GM10266 (cell line): ENCODE measurements around the gene ZNRF2.

Experiments used
- DNase-seq: peaks from one replicate; pipeline ENCODE4 v3.0.0; 2012; ENCODE audit errors: extremely low spot score
- CTCF ChIP-seq: IDR thresholded peaks from 2 replicates; pipeline ENCODE4 v1.5.1; 2012; ENCODE audit warnings: mild to moderate bottlenecking, low read depth; ENCODE audit not compliant: control insufficient read depth, insufficient read depth; ENCODE audit errors: missing control alignments

ZNRF2 gene

GRCh38 chr7:30353532-30353931, 69.1 kb downstream of the ZNRF2 start:
- TF ChIP-seq CTCF, result no peak
- no peak for DNase-seq

GRCh38 chr7:30353932-30354607, 69.7 kb downstream of the ZNRF2 start:
- no peak for DNase-seq
- TF ChIP-seq CTCF, result no peak

DNA sequence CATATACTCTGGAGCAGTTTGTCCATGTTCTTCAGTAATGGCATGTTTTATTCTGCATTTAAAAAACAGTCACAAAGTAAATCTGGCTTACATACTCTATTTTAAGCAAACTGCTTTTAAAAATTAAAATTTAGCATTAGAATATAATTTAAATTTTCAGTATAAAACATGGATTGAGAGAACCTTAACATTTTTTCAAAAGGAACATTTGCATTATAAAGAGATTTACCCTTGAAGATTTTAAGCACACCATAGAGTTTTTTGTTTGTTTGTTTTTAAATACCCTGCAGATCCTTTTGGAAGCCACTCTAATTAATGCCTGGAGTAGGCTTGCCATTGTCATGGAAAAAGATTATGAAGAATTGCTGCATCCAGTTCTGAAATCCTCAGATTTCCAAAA, 70.4 kb downstream of the ZNRF2 start:
- TF ChIP-seq CTCF, result no peak
- no peak for DNase-seq

DNA sequence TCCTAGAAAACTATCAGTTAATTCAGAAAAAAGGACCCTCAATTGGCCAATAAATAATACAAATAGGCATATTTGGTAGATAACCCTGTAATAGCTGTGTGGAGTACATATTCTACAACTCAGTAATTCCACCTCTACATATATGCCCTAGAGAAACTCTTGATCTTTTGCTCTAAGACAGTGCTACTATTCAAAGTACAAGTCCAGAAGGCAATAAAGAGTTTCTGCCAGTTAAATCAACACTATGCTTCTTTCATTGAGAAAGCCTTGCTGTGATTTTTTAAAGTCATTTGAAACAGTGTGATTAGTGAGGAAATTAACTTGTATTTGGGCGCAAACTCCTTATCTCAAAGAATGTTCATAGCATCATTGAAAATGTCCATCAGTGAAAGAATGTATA, 75.6 kb downstream of the ZNRF2 start:
- TF ChIP-seq CTCF, result no peak
- DNase-seq, result no peak

- no peak for DNase-seq
- no peak for TF ChIP-seq CTCF
Measured at GRCh38 chr7:30363778-30364563, 79.6 kb downstream of the ZNRF2 start.

- DNase-seq, result no peak
- no peak for TF ChIP-seq CTCF
Measured at GRCh38 chr7:30364773-30365172, 80.4 kb downstream of the ZNRF2 start.

DNA sequence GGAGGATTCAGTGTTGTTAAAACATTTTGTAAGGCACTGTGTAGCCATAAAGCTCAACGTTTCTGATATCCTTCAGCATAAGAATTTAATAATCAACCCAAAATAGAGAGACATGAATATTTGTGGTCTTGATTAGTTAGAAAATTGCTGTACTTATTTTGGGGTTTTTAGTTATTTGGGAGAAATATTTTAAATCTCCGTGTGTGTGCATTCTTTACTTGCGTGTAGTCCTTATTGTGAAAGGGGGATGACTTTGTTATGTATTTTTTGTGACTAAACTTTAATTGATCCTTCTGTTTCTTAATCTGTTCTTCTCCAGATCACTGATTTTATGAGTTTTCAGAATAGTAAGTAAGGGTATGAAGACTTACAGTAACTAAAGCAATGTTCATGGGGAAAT, 81.2 kb downstream of the ZNRF2 start:
- no peak for TF ChIP-seq CTCF
- DNase-seq, result no peak
